M059J (cell line): ENCODE data around the gene SLC7A9. TPM values are rescaled to one million over a fixed set of nuclear protein-coding genes. Genes with fewer than 3 reads are reported as not detected.
A peak's percentile ranks its signal among the peaks of the same experiment; 100 is the strongest.
"Not testable (repeated sequence)": the region's sequence is repeated elsewhere in the genome, so short reads cannot be mapped to it uniquely, and the experiment has no call there.

Experiments
- DNase-seq: peaks from one replicate; pipeline ENCODE4 v3.0.0-alpha.2; 2012; ENCODE audit warnings: low read depth
- total RNA-seq: library from RNA; depleted of rRNA; stranded (reverse); fragments of >200 nt; shearing (Covaris generic); gene quantifications from 2 replicates; pipeline ENCODE4 v1.2.3, GENCODE V29; 2014

SLC7A9 gene
- total RNA-seq, 1 experiment from 2014 or later, result not detected

DNA sequence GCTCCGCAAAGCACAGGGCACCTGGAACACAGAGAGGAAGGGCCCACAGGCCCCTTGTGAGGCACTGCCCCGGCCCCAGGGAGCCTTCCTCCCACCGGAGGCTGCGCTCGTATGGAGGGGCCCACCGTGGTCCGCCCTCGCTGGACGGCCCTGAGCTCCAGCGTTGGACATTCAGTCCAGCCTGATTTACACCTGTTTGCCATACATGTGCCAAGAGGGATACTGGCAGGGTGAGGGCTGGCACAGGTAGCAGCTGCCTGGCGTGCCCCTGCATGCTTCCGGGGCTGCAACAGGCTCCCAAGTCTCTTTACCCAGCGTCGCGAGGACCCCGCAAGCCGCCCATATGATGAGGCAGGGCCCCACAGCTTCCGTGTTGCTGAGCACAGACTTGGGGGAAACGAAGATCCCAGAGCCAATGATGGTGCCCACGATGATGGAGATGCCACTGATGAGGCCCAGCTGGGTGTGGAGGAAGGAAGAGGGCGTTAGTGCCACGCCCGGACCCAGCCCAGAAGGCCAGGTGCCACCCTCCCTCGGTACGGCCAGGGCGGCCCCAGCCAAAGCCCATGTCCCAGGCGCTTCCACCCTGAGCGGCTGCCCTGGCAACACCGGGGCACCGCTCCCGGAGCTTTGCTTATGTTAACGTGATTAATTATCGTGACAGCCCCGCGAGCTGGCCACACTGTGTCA is 5.1 kb downstream of the SLC7A9 start:
- DNase-seq, result no peak

GRCh38 chr19:32863841-32864240 is 5.7 kb downstream of the SLC7A9 start:
- DNase-seq, result no peak

DNA sequence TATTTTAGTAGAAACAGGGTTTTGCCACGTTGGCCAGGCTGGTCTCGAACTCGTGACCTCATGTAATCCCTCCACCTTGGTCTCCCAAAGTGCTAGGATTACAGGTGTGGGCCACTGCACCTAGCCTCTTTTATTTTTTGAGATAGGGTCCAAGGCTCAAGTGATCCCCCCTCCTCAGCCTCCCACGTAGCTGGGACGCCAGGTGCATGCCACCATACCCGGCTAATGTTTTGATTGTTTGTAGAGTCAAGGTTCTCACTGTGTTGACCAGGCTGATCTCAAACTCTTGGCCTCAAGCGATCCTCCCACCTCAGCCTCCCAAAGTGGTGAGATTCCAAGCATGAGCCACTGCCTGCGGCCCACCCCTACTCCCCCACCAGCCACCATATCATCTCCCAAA is 6.3 kb downstream of the SLC7A9 start:
- DNase-seq, result no peak

GRCh38 chr19:32862741-32863140 is 6.8 kb downstream of the SLC7A9 start:
- DNase-seq, result no peak

DNA sequence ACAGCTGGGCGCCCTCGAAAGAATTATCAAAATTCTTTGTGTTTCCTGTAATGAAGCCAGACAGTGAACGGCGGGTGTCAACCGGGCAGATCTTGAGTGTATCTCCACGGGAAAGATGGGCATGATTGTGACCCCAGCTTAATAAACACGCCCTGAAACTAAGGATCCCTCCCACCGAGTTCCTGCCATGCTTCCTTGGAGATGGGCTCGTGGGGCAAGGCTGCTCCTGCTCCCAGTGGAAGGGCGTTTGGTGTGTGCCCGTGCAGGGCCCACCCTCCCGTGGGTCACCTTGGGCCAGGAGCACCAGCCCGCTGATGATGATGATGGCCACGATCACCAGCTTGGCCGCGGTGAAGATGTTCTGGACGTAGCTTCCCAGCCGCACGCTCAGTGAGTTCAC is 7.4 kb downstream of the SLC7A9 start:
- no peak for DNase-seq

GRCh38 chr19:32861596-32861995 is 8.0 kb downstream of the SLC7A9 start:
- no peak for DNase-seq

DNA sequence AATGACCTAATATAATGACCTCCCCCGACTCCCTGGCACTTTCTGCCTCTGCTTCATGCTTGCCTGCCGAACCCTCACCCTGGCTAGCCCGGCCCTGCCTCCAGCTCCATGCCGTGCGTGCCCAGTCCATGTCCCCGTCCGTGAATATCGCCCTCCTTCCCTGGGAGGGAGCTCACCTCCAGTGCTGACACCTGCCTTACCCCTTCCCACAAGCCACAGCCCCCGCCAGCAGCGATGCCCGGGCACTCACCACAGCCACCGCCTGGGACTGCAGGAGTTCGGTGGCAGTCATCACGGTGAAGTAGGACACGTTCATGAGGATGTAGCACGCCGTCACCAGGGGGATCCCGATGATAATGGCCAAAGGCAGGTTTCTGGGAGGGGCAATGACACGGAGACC is 10.0 kb downstream of the SLC7A9 start:
- no peak for DNase-seq

- DNase-seq, result no peak
These were observed 11.0 kb downstream of the SLC7A9 start for GRCh38 chr19:32858559-32858958.

- DNase-seq, result no peak
These were observed 11.4 kb downstream of the SLC7A9 start for GRCh38 chr19:32858155-32858554.

DNA sequence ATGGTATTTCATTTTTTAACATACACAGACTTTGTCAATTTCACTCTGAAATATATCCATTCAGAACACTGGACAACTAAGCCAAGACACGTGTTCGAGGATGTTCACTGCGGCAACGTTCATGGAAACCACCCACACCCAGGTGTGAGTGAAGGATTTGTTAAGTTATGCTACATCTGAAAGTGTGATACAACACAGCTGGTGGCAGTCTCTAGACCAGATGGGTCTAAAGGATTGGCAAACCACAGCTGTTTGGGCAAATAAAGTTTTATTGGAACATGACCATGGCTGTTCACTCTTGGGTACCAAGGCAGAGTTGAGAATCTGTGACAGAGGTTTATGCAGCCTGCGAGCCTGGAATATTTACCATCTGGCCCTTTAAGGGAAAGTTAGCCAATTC is 12.0 kb downstream of the SLC7A9 start:
- DNase-seq, result no peak

- not testable (repeated sequence) for DNase-seq
These were observed 12.7 kb downstream of the SLC7A9 start for GRCh38 chr19:32856818-32857217.

DNA sequence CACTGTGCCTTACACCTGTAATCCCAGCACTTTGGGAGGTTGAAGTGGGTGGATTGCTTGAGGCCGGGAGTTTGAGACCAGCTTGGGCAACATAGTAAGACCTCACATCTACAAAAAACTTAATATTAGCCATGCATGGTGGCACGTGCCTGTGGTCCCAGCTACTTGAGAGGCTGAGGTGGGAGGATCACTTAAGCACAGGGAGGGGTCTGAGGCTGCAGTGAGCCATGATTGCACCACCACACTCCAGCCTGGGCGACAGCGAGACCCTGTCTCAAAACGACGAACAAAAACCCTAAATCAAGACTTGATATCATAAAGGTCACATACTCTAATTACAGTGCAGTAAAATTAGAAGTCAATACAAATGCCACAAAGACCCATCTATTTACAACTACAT is 17.4 kb downstream of the SLC7A9 start:
- DNase-seq, result no peak

DNA sequence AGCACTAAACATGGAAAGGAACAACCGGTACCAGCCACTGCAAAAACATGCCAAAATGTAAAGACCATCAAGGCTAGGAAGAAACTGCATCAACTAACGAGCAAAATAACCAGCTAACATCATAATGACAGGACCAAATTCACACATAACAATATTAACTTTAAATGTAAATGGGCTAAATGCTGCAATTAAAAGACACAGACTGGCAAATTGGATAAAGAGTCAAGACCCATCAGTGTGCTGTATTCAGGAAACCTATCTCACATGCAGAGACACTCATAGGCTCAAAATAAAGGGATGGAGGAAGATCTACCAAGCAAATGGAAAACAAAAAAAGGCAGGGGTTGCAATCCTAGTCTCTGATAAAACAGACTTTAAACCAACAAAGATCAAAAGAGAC is 21.5 kb downstream of the SLC7A9 start:
- not testable (repeated sequence) for DNase-seq

DNA sequence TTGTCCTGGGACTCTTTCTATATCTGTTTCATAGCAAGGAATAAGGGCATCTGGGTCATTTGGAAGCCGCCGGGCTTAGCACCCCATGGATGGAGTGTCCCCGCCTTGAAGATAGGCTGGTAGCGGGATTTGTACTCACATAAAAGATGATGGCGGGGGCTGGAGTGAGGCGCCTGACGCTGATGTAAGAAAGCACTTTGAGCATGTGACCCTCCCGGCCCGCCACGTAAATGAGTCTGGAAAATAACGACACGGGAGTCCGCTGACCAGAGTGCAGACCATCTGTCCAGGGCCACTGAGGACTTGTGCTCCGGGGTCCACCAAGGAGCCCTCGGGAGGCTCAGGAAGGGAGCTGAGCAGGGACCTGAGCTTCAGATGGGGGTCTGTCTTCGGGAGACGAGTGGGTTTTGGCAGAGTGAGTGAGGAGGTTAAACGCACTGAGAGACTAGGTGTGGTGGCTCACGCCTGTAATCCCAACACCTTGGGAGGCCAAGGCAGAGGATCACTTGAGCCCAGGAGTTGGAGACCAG is 25.8 kb downstream of the SLC7A9 start:
- no peak for DNase-seq

GRCh38 chr19:32842061-32842460 is 27.5 kb downstream of the SLC7A9 start:
- DNase-seq, result no peak

DNA sequence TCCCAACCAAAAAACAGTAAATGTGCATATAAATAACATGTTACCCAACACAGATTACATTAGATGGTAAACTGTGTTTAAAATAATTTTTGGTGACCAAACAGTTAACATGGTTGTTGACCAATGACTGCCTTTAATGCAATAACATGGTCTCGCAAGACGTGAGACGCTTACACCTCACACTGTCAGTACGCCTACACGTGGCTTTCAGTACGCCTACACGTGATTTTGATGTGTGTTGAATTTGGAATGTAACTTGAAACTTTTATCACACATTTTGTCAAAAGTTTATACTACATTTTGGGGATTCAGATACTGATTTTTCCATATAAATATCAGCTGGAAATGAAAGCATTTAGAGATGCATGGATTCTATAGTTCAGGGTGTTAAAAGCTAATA is 32.0 kb downstream of the SLC7A9 start:
- no peak for DNase-seq

DNA sequence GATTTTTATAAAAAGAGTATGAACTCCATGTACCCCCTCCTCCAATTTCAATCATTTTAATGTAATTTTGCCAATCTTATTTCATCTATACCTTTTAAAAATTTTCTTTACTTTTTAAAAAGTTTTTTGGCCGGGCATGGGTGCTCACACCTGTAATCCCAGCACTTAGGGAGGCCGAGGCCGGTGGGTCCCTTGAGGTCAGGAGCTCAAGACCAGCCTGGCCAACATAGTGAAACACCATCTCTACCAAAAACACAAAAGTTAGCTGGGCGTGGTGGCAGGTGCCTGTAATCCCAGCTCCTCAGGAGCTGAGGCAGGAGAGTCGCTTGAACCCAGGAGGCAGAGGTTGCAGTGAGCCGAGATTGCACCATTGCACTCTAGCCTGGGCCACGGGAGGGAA is 36.2 kb downstream of the SLC7A9 start:
- not testable (repeated sequence) for DNase-seq

- DNase-seq, result not testable (repeated sequence)
These were observed 36.7 kb downstream of the SLC7A9 start for GRCh38 chr19:32832825-32833224.

DNA sequence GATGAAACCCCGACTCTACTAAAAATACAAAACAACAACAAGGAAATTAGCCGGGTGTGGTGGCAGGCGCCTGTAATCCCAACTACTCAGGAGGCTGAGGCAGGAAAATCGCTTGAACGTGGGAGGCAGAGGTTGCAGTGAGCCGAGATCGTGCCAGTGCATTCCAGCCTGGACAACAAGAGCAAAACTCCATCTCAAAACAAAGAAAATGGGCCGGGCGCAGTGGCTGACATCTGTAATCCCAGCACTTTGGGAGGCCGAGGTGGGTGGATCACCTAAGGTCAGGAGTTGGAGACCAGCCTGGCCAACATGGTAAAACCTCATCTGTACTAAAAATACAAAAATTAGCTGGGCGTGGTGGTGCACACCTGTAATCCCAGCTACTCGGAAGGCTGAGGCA is 37.5 kb downstream of the SLC7A9 start:
- not testable (repeated sequence) for DNase-seq

- no peak for DNase-seq
These were observed 38.0 kb downstream of the SLC7A9 start for GRCh38 chr19:32831611-32832010.

- peak; percentile 92 for DNase-seq
These were observed 39.1 kb downstream of the SLC7A9 start for GRCh38 chr19:32830231-32831014.

- DNase-seq, result no peak
These were observed 40.1 kb downstream of the SLC7A9 start for GRCh38 chr19:32829345-32829896.
